NOMO-1 (cell line): ENCODE results near the gene TMEM270.
A peak's percentile ranks its signal among the peaks of the same experiment; 100 is the strongest.
"Not testable (repeated sequence)": the region's sequence is repeated elsewhere in the genome, so short reads cannot be mapped to it uniquely, and the experiment has no call there.

Source experiments
- DNase-seq, 2 experiments: peaks; one replicate each; lab custom pipeline; 2025; ENCODE audit not compliant: unreplicated experiment in 2 of 2; lab: John Stamatoyannopoulos, UW

TMEM270 gene

DNA sequence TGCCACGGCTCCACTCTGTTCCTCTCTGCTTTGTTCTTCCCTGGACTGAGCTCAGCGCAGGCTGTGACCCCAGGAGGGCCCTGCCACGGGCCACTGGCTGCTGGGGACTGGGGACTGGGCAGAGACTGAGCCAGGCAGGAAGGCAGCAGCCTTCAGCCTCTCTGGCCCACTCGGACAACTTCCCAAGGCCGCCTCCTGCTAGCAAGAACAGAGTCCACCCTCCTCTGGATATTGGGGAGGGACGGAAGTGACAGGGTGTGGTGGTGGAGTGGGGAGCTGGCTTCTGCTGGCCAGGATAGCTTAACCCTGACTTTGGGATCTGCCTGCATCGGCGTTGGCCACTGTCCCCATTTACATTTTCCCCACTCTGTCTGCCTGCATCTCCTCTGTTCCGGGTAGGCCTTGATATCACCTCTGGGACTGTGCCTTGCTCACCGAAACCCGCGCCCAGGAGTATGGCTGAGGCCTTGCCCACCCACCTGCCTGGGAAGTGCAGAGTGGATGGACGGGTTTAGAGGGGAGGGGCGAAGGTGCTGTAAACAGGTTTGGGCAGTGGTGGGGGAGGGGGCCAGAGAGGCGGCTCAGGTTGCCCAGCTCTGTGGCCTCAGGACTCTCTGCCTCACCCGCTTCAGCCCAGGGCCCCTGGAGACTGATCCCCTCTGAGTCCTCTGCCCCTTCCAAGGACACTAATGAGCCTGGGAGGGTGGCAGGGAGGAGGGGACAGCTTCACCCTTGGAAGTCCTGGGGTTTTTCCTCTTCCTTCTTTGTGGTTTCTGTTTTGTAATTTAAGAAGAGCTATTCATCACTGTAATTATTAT, 28.9 kb upstream of the TMEM270 start:
- DNase-seq = no peak

DNA sequence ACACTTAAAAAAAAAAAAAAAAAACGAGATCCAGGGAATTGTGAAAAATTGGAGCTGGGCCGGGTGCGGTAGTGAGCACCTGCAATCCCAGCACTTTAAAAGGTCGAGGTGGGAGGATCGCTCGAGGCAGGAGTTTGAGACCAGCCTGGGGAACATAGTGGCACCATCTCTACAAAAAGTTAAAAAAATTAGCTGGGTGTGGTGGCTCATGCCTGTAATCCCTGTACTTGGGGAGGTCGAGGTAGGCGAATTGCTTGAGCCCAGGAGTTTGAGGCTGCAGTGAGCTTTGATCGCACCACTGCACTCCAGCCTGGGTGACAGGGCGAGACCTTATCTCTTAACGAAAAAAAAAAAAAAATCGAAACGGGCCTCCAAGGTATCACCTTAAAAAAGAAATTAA, 28.2 kb upstream of the TMEM270 start:
- DNase-seq = no peak

DNA sequence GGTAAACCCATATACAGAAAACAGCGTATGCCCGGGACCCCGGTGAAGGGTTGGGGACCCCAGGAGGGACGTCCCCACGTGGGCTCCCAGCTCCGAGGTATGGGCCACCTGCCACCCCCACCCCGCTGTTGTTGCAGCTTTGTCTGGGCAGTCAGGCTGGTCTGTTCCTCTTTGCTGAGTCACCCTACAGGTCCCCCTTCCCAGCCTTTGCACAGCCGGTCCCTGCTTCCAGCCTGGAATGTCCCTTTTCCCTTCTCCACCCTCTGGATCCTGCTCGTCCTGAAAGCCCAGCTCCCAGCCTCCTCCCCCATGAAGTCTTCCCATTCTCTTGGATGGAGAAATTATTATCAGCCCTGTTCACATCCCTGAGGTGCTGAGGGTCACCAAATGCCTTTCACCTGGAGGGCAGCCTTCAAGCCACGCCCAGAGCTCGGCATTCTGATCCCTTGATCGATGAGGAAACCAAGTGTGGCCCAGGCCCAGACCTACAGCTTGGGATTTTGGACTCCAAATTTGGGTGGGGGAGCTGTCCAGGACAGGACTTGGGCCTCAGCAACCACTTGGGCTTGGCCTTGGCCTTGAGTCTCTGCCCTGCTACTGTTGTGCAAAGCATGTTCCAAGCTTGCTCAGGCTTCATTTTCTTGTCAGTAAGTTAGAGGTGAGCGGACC, 27.6 kb upstream of the TMEM270 start:
- no peak for DNase-seq

DNA sequence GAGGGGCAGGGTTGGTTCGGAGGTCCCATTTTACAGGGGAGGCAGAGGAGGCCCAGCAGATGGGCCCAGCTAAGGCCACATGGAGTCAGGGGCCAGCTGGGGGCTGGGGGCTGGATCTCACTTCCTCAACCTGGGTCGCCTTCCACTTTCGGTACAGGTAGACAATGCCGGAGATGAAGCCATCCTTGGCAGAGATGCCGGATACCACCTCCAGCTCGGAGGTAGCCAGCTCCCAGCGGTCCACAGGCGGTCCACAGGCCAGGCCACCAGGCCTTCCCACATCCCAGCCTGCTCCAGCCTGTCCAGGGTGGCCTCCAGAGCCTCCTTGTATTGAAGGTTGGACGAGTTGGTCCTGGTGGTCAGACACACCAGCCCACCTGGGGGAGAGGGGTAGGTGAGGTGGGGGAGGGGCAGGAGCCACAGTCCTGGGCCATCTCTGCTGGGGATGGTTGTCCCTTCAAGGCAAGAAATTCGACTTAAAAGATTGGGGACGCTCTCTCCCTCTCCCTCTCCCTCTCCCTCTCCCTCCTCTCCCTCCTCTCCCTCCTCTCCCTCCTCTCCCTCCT, 26.2 kb upstream of the TMEM270 start:
- DNase-seq = no peak

DNA sequence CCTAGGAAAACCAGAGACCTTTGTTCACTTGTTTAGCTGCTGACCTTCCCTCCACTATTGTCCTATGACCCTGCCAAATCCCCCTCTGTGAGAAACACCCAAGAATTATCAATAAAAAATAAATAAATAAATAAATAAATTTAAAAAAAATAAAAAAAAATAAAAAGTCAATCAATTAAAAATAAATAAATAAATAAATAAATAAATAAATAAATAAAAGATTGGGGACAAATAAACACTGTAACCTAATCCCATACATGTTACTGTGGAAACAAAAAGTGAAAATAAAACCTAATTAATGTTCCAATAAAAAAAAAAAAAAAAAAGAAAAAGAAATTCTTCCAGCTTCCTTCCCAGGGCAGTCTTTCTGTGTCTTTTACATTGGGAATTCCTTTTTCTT, 23.8 kb upstream of the TMEM270 start:
- DNase-seq = not testable (repeated sequence)

DNA sequence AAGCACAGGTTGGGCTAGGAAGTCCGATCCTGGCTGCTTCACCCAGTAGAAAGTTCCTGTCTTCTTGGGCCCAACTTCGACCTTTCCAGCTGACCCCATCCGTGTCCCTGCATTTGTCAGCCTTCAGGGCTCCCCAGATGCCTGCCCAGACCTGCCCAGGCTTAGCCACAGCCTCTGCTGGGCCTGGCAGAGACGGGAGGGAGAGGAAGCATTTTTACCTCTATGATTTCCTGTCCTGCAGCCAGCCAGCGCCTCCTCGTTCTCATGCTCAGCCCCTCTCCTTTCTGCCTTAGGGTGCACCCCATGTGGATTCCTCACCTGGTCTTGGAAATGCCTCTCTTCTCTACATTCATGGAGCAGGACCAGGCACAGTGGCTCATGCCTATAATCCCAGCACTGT, 22.3 kb upstream of the TMEM270 start:
- no peak for DNase-seq

DNA sequence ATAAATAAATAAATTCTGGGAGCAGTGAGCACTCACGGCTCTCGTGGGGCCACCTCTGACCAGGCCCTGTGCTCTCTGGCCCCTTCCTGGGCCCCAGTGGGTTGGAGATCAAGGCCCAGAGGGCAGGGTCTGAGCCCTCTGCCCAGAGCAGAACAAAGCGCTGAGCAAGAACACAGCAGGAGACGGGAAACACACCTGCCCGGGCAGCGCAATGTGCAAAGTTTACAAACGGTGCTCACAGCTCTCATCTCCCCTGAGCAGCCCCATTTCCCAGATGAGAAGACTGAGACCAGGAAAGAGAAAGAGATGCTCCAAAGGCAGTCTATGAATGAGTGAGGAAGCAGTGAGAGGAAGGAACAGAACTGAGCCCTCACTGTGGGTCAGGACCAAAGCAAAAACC, 21.7 kb upstream of the TMEM270 start:
- no peak for DNase-seq

DNA sequence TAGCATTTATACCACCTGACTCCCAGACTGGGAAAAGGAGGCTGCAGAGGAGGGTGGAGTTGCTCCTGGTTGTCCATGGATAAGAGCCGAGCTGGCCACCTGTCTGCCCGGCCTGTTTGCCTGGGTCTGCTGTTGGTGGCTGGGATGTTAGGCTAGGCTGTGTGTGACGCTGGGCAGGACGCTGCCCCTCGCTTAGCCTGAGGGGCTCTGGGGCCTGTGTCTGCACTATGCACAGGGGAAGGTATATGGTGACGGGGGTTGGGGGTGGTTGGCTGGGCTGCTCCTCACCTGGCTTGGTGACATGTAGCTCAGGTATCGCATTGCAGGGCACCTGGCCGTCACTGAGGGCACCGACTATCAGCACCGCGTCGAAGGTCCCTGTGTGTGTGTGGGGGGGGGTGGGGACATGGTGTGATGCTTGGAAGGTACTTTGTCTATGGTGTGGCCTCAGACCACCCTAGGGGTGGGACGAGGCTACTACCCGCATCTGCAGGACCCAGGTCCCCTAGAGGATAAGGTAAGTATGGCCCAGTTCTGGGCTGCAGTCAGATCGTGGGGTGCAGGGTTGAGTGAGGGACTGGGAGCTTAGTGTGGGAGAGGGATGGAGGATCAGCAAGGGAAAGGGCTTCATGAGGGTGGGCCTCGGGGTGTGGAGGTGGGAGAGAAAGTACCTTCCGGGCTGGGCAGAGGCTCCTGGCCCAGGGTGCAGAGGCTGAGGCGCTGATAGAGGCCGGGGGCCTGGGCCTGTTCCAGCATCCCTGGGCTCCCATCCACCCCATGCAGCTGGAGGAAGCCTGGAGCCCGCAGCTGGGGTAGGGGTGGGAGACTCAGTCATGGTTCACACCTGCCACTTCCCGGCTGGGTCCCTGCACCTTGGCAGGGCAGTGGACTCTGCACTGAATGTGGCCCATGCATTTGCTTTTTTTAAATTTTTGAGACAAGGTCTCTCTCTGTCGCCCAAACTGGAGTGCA, 20.9 kb upstream of the TMEM270 start:
- DNase-seq = no peak

DNA sequence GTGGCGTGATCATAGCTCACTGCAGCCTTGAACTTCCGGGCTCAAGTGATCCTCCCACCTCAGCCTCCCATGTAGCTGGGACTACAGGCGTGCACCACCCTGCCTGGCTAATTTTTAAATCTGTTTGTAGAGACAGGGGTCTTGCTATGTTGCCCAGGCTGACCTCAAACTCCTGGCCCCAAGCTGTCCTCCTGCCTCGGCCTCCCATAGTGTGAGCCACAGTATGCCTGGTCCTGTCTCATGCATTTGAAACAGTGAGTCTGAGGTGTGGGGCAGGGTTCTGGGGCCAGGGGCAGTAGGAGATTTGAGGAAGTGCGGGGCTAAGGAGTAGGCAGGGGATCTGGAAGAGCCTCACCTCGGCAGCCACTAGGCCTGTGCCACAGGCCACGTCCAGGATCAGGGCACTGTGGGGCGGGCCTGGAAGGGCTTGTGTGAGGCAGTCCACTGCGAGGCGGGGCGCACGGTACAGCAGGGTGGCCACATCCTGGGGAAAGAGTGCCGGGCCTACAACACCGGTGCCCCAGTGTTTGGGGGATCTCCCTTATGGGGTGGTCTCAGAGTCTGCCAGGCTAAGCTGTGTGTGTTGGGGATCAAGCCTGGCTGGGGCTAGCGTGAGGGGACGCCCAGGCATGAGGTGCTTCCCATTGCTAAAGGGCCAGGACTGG, 20.1 kb upstream of the TMEM270 start:
- DNase-seq = no peak

DNA sequence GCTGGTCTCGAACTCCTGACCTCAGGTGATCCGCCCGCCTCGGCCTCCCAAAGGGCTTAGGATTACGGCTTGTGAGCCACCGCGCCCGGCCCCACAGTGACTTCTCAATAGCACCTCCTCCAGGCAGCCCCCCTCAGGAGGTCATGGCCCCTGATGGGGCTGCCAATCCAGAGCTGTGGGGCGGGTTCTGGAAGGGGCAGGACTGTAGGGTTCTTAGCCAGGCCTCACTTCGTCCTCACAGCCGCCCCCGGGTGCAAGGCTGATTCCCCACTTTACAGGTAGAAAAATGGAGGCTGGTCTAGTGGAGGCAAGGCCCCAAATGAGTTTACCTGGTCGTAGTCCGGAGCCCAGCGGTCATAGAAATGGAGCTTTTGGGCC, 19.3 kb upstream of the TMEM270 start:
- no peak for DNase-seq

DNA sequence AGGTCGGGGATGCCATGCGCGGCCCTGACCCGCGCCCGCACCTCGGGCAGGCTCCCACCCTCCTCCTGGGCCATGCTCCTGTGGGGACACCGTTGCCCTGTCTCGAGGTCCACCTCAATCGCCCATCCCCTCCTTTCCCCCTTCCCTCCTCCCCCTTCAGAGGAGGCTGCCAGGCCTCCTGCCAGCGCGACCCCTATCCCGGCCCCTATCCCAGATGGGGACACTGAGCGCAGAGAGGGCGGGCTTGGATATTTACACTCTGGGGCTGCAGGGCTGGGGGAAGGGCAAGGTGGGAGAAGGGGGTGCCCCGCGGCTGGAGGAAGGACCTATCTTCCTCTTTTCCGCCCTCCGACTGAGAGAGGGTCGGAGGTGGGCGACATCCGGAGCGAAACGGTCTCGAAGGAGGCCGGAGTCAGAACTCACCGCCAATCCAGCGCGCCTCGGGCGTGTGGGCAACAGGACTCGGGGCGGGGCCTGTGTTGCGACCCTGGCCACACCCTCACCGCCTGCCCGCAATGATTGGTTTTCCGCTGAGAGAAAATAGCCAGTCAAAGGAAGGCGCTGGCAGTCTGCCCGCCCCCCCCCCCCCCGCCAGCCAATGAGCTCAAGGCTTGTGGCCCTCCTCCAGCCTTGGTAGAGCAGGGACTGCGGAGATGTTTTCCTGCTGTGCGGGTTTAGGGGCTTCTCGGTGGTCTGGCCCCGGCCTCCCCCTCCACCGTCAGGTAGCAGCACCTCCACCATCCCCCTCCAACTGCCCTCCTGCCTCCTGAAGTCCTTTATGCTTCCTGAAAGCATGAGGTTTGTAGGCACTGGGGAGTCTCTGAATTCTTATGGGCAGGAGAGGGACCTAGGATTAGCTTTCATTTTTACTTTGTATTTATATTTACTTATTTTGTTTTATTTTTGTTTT, 18.6 kb upstream of the TMEM270 start, which contains the start of gene METTL27:
Gene METTL27, minus strand, starts transcription at position 450 of the 910 bp plus-strand sequence. Its CDS starts 376 bp downstream, at position 74.
- peak; percentile 100 for DNase-seq

DNA sequence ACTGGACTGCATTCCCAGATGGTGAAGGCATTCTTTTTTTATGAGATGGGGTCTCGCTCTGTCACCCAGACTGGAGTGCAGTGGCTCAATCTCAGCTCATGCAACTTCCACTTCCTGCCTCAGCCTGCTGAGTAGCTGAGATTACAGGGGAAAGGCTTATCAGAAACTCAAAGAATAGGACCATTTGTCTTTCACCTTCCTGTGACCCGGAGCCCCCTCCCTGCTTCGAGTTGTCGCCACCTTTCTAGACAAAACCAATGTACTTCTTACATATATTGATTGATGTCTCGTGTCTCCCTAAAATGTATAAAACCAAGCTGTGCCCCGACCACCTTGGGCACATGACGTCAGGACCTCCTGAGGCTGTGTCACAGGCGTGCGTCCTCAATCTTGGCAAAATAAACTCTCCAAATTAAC, 16.8 kb upstream of the TMEM270 start:
- no peak for DNase-seq

DNA sequence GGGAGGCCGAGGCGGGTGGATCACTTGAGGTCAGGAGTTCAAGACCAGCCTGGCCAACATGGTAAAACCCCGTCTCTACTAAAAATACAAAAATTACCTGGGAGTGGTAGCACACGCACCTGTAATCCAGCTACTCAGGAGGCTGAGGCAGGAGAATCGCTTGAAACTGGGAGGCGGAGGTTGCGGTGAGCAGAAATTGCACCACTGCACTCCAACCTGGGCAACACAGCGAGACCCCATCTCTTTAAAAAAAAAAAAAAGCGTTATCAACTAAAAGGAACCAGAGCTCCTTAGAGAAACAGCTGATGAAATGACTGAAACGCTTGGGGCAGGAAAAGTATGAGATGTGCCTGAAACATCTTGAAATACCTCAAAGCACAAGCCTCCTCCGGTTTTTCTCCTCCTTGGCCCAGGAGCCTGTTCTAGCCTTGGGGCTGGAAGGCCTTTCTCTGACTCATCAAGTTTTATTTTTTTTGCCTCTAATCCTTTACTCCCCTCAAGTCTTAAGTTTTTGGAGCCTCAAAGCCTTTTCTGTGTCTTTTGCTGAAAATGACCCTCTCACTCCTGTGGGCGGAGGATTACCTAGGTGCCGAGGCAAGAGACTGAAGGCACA, 16.0 kb upstream of the TMEM270 start:
- DNase-seq = no peak

DNA sequence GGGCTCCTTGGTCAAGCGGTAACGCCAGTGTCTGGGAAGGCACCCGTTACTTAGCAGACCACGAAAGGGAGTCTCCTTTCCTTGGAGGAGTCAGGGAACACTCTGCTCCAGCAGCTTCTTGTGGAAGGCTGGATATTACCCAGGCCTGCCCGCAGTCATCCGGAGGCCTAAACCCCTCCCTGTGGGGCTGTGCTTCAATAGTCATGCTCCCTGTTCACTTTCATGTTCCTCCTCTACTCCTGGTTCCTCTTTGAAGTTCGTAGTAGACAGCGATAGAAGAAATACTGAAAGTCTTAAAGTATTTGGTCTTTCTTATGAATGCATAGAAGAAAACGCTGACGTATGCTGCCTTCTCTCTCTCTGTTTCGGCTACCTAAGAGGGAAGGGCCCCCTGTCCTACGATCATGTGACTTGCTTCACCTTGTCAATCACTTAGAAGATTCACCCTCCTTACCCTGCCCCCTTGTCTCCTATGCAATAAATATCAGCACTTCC, 15.2 kb upstream of the TMEM270 start:
- peak; percentile 85 to 99 for DNase-seq

DNA sequence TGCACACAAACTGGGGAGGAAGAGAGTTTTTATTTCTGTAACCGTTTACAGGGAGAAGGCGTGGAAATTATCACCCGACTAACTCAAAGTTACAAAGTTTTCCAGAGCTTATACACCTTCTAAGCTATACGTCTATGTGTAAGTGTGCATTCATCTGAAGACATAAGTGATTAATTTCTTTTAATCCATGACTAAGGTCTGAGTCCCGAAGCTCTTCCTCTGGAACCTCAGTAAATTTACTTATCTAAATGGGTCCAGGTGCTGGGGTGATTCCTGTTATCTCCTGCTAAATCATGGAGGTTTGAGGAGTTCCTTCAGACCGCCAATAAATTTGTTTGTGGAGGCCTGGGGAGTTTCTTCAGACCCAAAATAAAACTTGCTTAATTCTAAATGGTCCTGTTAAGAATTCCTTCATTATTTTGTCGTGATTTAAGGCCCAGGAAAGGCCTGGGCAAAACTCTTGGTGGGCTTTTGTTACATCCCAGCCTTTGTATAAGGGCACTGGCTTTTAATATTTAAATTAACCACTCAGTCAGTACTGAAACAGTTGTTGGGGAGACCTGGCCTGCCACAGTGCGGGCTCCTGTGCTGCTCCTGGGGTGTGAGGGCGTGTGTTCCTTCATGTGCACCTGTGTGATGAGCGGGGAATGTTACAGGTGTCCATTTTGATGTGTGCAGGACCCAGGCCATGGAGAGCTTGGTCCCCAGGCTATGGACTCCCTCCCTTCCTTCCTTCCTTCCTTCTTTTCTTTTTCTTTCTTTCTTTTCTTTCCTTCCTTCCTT, 12.8 kb upstream of the TMEM270 start:
- no peak for DNase-seq

DNA sequence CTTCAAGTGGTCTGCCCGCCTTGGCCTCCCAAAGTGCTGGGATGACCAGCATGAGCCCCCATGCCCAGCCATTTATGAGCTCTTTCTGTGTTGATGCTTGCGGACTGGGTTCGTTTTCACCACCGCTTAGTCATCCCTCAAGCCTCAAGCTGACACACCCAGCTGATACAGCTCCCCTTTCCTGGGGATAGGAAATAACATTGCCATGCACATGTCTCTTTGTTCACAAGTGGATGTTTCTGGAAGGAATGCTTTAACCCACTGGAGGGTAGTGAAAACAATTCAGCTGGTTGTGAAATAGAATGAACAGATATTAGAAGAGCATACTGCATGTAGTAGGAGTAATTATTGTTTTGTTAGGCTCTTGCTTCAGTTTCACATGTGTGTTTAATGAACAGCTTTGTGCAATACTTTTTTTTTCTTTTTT, 10.2 kb upstream of the TMEM270 start:
- peak; percentile 72 to 93 for DNase-seq

DNA sequence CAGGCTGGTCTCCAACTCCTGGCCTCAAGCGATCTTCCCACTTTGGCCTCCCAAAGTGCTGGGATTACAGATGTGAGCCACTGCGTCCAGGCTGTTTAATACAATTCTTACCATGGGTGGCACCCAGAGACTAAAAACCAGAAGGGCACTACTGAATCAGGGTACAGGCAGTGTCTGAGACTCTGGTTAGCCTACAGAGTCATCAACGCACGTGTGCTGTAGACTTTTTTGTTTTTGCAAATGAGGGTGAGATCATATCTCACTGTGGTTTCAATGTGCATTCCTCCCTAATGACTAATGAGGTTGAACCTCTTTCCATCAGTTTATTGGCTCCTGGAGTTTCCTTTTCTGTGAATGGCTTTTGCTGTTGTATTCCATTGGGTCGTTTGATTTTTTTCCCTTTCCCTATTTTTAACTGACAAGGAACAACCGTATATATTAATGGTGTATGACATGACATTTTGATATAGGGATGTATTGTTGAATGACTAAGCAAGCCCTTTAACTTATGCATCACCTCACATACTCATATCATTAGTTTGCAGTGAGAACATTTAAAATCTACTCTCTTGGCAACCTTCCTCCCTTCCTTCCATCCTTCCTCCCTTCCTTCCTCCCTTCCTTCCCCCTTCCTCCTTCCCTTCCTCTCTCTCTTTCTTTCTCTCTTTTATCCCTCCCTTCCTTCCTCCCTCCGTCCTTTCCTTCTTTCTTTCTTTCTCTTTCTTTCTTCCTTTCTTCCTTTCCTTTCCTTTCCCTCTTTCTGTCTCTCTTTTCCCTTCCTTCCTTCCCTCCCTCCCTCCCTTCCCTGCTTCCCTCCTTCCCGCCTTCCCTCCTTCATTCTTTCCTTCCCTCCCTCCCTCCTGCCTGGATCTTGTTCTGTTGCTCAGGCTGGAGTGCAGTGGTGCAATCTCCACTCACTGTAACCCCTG, 9.3 kb upstream of the TMEM270 start:
- DNase-seq = peak; percentile 54 to 86
